HG02642 (cell line): Measurements from ENCODE around the gene KHDC1.
"Not testable (repeated sequence)": the region's sequence is repeated elsewhere in the genome, so short reads cannot be mapped to it uniquely, and the experiment has no call there.

Experiments used
- ATAC-seq: cut with Tn5 transposase; IDR thresholded peaks from one replicate; pipeline ENCODE4 v1.9.1; 2021; ENCODE audit warnings: mild to moderate bottlenecking; ENCODE audit not compliant: unreplicated experiment, poor library complexity

The KHDC1 gene

GRCh38 chr6:73252703-73253102, 10.3 kb downstream of the KHDC1 start:
- no peak for ATAC-seq

- ATAC-seq: no peak
These were observed 13.0 kb downstream of the KHDC1 start for GRCh38 chr6:73250016-73250415.

- ATAC-seq: no peak
These were observed 14.6 kb downstream of the KHDC1 start for GRCh38 chr6:73248192-73248903.

GRCh38 chr6:73242001-73242400, 21.0 kb downstream of the KHDC1 start:
- ATAC-seq: no peak

GRCh38 chr6:73240730-73241129, 22.3 kb downstream of the KHDC1 start:
- no peak for ATAC-seq

GRCh38 chr6:73236144-73236750, 26.7 kb downstream of the KHDC1 start:
- no peak for ATAC-seq

- ATAC-seq: no peak
These were observed 28.3 kb downstream of the KHDC1 start for GRCh38 chr6:73234733-73235132.

GRCh38 chr6:73233971-73234370, 29.0 kb downstream of the KHDC1 start:
- not testable (repeated sequence) for ATAC-seq

- ATAC-seq: no peak
These were observed 29.9 kb downstream of the KHDC1 start for GRCh38 chr6:73233048-73233447.

- no peak for ATAC-seq
These were observed 31.0 kb downstream of the KHDC1 start for GRCh38 chr6:73231986-73232391.

GRCh38 chr6:73227606-73228255, 35.3 kb downstream of the KHDC1 start:
- ATAC-seq: no peak

- ATAC-seq: no peak
These were observed 37.6 kb downstream of the KHDC1 start, which contains the start of gene KHDC1L for GRCh38 chr6:73225396-73225795. Gene KHDC1L (minus strand): TSS chr6:73225496. CDS start chr6:73225408, 88 bp downstream.

GRCh38 chr6:73216859-73217258, 46.1 kb downstream of the KHDC1 start:
- no peak for ATAC-seq

GRCh38 chr6:73209117-73209516, 53.9 kb downstream of the KHDC1 start:
- ATAC-seq: no peak

GRCh38 chr6:73207221-73207837, 55.7 kb downstream of the KHDC1 start:
- no peak for ATAC-seq

GRCh38 chr6:73204252-73204651, 58.7 kb downstream of the KHDC1 start:
- no peak for ATAC-seq

GRCh38 chr6:73203098-73203497, 59.9 kb downstream of the KHDC1 start:
- ATAC-seq: no peak

GRCh38 chr6:73200735-73201134, 62.3 kb downstream of the KHDC1 start:
- ATAC-seq: no peak

- no peak for ATAC-seq
These were observed 62.7 kb downstream of the KHDC1 start for GRCh38 chr6:73200247-73200646.

GRCh38 chr6:73194744-73195143, 68.3 kb downstream of the KHDC1 start:
- ATAC-seq: no peak

GRCh38 chr6:73193302-73193701, 69.7 kb downstream of the KHDC1 start:
- not testable (repeated sequence) for ATAC-seq
